SJCRH30 (cell line): Measurements from ENCODE around the gene NXNL2. TPM values are rescaled to one million over a fixed set of nuclear protein-coding genes. Genes with fewer than 3 reads are reported as not detected.

Experiments
- DNase-seq, 2 experiments: peaks; one replicate each; pipeline ENCODE4 v3.0.0-alpha.2; 2015 to 2020
- H3K27ac ChIP-seq: fragments of 250-450 bp; sonication (Bioruptor Pico); 2 replicates; pipeline ENCODE4 v1.5.1; 2020; ENCODE audit warnings: mild to moderate bottlenecking, moderate library complexity
- H3K27me3 ChIP-seq: fragments of 250-450 bp; sonication (Bioruptor Pico); 2 replicates; pipeline ENCODE4 v1.5.1; 2020; ENCODE audit warnings: mild to moderate bottlenecking, moderate library complexity
- H3K36me3 ChIP-seq: fragments of 250-450 bp; sonication (Bioruptor Pico); 2 replicates; pipeline ENCODE4 v1.5.1; 2020; ENCODE audit warnings: mild to moderate bottlenecking, moderate library complexity
- H3K4me1 ChIP-seq: fragments of 250-450 bp; sonication (Bioruptor Pico); 2 replicates; pipeline ENCODE4 v1.5.1; 2020; ENCODE audit warnings: mild to moderate bottlenecking, moderate library complexity
- H3K4me3 ChIP-seq: fragments of 250-450 bp; sonication (Bioruptor Pico); 2 replicates; pipeline ENCODE4 v1.5.1; 2020; ENCODE audit warnings: mild to moderate bottlenecking, moderate library complexity
- H3K9me3 ChIP-seq: fragments of 250-450 bp; sonication (Bioruptor Pico); replicated peaks from 2 replicates; pipeline ENCODE4 v1.5.1; 2020; ENCODE audit warnings: mild to moderate bottlenecking, moderate library complexity
- total RNA-seq: library from RNA; depleted of rRNA; stranded (reverse); fragments of >200 nt; shearing (Covaris generic); gene quantifications from 2 replicates; pipeline ENCODE4 v1.2.3, GENCODE V29; 2014

Gene NXNL2
- total RNA-seq, 1 experiment from 2014 or later = not detected

DNA sequence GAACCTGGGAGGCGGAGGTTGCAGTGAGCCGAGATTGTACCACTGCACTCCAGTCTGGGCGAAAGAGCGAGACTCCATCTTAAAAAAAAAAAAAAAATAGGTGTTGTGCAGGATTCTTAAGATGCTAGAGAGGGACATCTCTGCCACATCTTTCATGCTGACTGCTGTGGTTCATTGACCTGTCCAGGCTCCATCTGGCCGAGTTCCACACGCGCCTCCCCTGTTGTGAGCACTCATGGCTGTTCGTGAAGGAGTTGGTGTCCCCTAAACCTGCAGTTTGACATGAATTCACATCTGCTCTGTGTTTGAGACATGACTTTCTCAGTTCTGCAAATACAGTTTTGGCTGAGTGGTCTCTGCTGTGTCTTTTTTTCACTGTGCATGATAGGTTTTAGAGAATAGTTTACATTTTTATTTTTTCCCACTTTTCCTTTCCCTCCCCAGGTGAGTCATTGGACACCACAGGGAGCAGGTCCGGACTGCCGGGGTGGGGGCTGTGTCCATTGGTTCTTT lies 5.3 kb downstream of the NXNL2 start:
- no peak overlapping the region for H3K4me3 ChIP-seq
- H3K4me1 ChIP-seq = no peaks in the 10 kb centered on the region
- no peaks in the 10 kb centered on the region for H3K9me3 ChIP-seq
- no peak overlapping the region for H3K27ac ChIP-seq
- no peak for DNase-seq
- H3K27me3 ChIP-seq = no peaks in the 10 kb centered on the region
- no peaks in the 10 kb centered on the region for H3K36me3 ChIP-seq

DNA sequence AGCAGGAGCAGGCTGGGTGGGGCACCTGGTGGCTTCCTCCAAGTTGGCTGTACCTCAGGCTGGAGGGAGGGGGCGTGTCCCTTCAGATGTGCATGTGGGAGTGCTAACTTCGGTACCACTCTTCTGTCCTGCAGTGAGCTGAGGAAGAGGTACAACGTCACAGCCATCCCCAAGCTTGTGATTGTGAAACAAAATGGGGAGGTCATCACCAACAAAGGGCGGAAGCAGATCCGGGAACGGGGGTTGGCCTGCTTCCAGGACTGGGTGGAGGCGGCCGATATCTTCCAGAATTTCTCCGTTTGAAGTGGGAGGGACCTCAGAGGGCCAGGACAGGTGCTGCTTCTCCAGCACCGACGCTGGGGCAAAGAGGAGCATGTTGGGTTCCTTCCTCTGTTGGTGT lies 9.3 kb downstream of the NXNL2 start:
- Histone ChIP-seq H3K27me3 (no peaks in the 10 kb centered on the region), H3K4me1 (no peaks in the 10 kb centered on the region), H3K27ac (no peak overlapping the region), H3K4me3 (no peak overlapping the region), H3K9me3 (no peaks in the 10 kb centered on the region; the same call in 1 of the 2 replicates), H3K36me3 (no peaks in the 10 kb centered on the region)
- DNase-seq = peak in 1 of 2 experiments; percentile 9

DNA sequence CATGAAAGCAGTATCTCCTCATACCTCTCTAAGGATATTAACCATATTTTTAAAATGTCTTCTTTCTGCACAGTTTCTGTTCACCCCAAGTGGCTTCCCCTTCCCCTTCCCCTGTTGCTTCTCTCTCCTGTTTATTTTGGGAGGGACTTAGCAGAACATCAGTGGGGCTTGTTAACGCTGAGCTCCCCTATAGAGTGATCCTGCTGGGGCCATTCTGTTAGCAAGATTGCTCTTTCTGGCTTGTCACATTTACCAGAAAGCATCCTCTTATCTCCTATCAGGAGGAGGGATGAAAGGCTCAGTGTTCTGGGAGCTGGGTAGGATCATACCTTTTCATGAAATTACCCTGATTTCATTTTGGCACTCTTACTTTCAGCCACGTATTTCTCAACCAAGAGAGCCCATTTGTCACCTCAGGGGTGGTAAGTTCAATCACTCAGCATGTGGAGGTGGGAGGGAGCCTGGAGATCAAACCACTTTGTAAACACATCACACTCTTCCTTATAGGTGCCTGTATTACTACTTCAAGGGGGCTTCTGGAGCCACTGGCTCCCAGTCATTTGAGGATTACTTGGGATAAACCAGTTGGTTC lies 16.7 kb downstream of the NXNL2 start:
- Histone ChIP-seq H3K27me3 (no peaks in the 10 kb centered on the region), H3K36me3 (no peaks in the 10 kb centered on the region), H3K9me3 (no peaks in the 10 kb centered on the region; the same call in 1 of the 2 replicates), H3K4me3 (no peak overlapping the region), H3K27ac (no peak overlapping the region), H3K4me1 (no peaks in the 10 kb centered on the region)
- DNase-seq = no peak

DNA sequence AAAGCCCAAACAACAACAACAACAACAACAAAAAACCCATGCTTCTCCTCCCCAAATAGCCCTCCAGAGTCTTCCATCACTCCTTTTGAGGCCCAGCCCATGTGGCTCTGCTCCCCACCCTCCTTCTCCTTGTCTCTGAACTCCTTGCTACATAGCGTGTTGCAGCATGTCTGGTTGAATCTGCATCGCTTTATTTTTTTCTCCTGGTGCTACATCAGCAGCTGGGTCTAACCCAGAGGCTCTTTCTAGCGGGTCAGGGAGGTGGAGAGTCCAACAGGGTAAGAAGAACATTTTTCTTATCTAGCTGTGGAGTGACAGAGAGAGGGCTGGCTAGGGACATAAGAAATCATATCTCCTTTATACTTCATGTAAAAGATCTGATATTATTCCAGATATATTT lies 18.4 kb downstream of the NXNL2 start:
- H3K36me3 ChIP-seq = no peaks in the 10 kb centered on the region
- H3K4me1 ChIP-seq = no peaks in the 10 kb centered on the region
- no peak overlapping the region for H3K4me3 ChIP-seq
- H3K27ac ChIP-seq = no peak overlapping the region
- no peaks in the 10 kb centered on the region for H3K27me3 ChIP-seq
- H3K9me3 ChIP-seq = no peaks in the 10 kb centered on the region; the same call in 1 of the 2 replicates
- no peak for DNase-seq

DNA sequence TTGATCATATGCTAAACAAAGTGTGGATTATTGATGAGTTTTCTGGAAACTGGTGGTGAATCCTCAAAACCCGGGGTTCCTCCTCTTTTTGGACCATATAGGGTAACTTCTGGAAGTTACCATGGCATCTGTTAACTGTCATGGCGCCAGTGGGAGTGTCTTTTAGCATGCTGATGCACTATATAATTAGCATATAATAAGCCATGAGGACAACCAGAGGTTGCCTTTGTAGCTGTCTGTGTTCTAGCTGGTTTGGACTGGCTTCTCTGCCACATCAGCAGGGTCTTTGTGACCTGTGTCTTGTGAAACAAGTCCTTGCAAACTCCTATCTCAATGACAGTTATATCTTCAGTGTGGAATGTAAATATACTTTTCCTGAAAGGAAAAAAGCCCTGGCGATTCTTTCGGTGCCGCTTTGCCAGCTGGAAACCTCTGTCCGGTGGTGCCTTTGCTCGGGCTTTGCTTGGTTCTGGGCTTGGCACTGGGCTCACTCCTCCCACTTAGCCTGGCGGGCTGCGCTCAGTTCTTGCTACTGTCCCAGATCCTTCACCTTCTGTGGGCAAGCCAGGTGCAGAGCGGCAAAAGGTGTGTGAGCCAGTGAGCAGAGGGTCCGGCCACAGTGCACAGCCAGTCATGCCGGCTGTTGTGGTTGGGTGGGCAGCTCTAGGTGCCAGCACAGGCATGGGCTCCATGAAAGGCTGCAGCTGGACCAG lies 20.4 kb downstream of the NXNL2 start:
- H3K9me3 ChIP-seq = no peaks in the 10 kb centered on the region
- no peaks in the 10 kb centered on the region for H3K36me3 ChIP-seq
- H3K4me3 ChIP-seq = no peak overlapping the region
- no peak for DNase-seq
- no peaks in the 10 kb centered on the region for H3K4me1 ChIP-seq
- no peaks in the 10 kb centered on the region for H3K27me3 ChIP-seq
- H3K27ac ChIP-seq = no peak overlapping the region

DNA sequence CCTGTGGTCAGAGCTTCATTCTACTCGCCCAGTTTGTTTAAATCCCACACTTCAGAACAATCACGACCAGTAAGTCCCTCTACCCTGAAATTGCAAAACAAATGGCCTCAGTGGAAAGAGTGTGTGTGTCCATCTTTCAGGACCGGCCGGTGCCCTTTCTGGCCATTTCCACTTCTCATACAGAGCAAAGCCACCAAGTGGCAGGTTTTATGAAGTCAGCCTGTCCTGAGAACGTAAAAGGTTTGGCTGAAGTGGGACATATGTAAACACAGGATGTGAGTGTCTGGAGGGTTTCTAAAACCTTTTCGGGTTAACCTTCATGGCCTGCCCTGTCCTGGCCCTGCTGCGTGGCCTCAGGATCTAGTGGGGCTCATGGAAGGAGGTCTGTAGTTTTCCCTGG lies 24.7 kb downstream of the NXNL2 start:
- no peaks in the 10 kb centered on the region for H3K4me1 ChIP-seq
- DNase-seq = no peak
- no peak overlapping the region for H3K27ac ChIP-seq
- no peaks in the 10 kb centered on the region for H3K9me3 ChIP-seq
- H3K36me3 ChIP-seq = no peaks in the 10 kb centered on the region
- H3K27me3 ChIP-seq = no peaks in the 10 kb centered on the region
- no peak overlapping the region for H3K4me3 ChIP-seq

DNA sequence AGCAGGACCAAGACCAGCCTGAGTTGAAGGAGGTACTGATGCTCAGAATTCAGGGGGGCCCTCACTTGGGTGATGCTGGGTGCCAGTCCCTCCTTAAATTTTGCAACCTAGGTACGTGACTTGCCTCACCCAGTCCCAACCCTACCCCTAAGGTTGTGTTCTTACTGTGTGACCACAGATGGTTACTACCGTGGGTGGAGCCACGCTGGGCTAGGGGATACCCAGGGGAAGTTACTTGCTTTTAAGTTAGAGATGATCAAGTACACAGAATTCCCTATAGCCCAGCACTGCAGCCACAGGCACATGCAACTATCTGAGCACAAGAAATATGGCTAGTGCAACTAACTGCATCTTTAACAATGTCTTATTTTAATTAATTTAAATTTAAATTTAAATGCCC lies 32.9 kb downstream of the NXNL2 start:
- no peaks in the 10 kb centered on the region for H3K27me3 ChIP-seq
- no peak overlapping the region for H3K4me3 ChIP-seq
- DNase-seq = no peak
- no peak overlapping the region for H3K27ac ChIP-seq
- no peaks in the 10 kb centered on the region for H3K9me3 ChIP-seq
- no peaks in the 10 kb centered on the region for H3K36me3 ChIP-seq
- no peaks in the 10 kb centered on the region for H3K4me1 ChIP-seq

DNA sequence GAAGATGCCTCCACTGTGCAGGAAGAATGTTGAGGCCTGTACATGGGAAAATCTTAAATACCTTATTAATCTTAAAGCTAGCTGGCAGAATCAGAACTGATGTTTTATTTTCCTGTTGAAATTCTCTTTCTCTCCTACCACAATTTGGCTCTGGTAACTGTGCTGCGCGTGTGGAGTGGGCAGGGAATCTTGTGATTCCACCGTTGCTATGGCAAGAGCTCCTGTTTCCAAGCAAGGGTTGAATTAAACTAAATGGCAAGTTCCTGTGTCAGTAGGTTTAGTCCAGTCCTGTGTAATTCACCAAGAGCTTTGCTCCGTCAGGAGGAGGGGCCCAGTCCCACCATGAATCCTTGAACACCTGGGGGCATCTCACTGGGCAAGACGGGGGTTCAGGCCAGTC lies 36.4 kb downstream of the NXNL2 start:
- no peak overlapping the region for H3K4me3 ChIP-seq
- no peaks in the 10 kb centered on the region for H3K27me3 ChIP-seq
- no peaks in the 10 kb centered on the region for H3K36me3 ChIP-seq
- peaks cover 12% of the 10 kb centered on the region for H3K4me1 ChIP-seq
- no peak for DNase-seq
- no peak overlapping the region for H3K27ac ChIP-seq
- no peaks in the 10 kb centered on the region for H3K9me3 ChIP-seq

DNA sequence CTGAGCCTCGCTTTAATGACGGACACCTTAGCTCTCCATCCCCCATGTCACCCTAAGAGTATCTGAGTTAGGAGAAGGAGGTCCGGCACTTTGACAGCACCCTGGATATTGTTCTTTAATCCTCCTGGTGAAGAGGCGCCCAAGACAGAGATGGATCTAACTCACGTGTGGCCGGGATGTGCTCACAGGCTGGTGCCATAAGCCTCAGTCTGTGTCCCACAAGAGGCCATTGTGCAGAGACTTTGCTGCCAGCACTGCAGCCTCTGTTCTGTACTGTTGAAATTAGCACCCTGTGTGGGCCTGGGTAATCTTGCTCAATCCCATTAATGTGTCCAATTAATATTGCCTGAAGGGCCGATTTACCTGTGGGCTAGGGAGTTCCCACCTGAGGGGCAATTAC lies 37.7 kb downstream of the NXNL2 start:
- H3K4me3 ChIP-seq = no peak overlapping the region
- no peak overlapping the region for H3K27ac ChIP-seq
- peaks cover 12% of the 10 kb centered on the region for H3K4me1 ChIP-seq
- no peaks in the 10 kb centered on the region for H3K27me3 ChIP-seq
- no peaks in the 10 kb centered on the region for H3K9me3 ChIP-seq
- no peaks in the 10 kb centered on the region for H3K36me3 ChIP-seq
- DNase-seq = no peak

DNA sequence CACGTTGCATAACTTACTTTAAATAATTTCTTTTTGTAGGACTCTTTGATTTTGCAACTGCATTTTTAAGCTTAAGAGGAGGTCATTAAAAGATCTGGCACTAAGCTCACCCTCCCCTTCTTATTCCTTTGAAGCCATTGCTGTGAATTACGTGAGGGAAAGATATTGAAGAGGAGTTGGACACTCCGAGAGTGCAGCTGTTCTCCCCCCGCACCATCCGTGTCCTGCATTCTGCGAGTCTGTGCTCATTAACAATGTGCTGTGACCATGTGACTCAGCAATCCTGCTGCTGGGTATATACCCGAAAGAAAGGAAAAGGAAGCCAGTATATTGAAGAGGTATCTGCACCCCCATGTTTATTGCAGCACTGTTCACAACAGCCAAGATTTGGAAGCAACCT lies 40.0 kb downstream of the NXNL2 start:
- Histone ChIP-seq H3K9me3 (no peaks in the 10 kb centered on the region), H3K36me3 (no peaks in the 10 kb centered on the region), H3K27me3 (no peaks in the 10 kb centered on the region), H3K4me1 (peaks cover 12% of the 10 kb centered on the region), H3K4me3 (no peak overlapping the region), H3K27ac (peak overlapping the region; percentile 11; the same call in 1 of the 2 replicates)
- DNase-seq = peak; percentile 75 to 79

DNA sequence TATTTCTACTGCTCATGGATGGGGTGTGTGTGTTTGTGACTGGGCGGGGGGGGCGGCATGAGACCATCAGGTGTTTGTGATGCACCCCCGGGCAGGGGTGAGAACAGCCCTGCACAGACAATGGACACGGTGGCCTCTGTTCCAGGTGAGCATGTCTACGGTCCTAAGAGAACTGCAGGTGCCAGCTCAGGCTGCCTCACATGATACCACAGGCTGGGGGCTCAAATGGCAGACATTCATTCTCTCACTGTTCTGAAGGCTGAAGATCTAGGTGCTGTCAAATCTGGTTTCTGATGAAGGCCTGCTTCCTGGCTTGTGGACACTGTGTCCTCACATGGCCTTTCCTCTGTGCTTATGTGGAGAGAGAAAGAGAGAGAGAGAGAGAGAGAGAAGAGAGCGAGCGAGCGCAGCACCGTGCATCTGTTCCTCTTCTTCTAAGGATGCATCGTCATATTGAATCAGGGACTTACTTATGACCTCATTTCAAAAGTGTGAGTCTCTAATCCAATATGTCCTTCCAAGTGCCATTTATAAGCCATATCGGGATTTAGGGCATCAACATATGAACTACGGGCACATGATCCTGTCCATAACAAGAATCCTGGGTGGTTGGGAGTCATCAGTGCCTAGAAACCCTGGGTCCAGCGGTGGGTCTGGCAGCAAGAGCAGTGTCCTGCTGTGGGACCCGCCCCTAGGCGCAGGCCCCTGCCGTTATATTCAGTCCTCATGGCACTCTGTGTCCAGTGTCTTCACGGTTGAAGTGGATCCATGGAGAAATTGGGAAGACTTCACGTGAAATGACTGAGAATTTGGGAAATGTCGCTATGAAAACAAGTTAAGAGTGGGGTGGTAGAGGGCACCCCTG lies 42.5 kb downstream of the NXNL2 start:
- Histone ChIP-seq H3K36me3 (no peaks in the 10 kb centered on the region), H3K4me3 (no peak overlapping the region), H3K4me1 (peaks cover 12% of the 10 kb centered on the region), H3K27ac (no peak overlapping the region), H3K9me3 (no peaks in the 10 kb centered on the region), H3K27me3 (no peaks in the 10 kb centered on the region)
- DNase-seq = no peak

DNA sequence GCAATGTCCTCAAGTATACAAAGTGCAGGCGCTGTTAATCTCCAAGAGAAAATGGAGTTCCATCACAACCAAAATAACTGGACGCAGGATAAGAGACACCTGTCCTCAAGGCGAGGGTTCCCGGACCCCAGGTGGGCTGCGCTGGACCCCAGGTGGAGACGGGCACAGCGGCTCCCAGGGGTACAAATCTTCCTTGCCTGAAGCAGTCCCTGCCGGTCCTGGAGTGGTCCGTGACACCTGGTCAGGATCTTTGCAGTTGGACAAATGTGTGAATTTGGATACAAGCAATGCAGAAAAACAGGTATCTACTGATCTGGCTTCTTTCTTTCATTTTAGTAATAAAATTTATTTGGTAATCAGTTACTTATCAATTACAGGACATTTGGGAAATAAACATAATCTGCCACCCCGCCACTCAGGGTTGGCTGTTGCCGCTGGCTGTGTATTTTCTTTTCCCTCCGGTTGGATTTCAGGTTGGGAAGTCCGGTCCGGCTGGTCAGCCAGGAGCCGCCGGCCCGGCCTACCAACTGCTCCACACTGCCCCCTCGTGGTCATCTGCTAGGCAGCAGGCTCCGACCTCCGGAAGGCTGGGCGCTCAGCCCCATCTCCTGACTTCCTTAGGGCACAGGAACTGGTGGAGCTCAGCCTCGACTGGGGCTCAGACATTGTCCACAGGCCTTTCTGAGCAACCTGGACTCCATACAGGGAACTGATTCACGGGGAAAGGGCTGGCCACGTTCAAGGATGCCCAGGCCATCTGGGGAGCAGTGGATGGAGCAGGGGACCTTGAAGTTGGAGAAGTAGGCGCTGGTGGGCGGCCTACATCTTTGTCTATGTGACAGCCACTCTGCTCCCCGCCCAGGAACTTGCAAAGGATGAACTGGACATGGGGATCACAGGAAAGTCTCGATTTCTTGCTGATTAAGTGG lies 43.4 kb downstream of the NXNL2 start:
- Histone ChIP-seq H3K4me3 (no peak overlapping the region), H3K36me3 (no peaks in the 10 kb centered on the region), H3K27me3 (no peaks in the 10 kb centered on the region), H3K9me3 (no peaks in the 10 kb centered on the region), H3K4me1 (peaks cover 12% of the 10 kb centered on the region), H3K27ac (no peak overlapping the region)
- peak; percentile 71 to 89 for DNase-seq

DNA sequence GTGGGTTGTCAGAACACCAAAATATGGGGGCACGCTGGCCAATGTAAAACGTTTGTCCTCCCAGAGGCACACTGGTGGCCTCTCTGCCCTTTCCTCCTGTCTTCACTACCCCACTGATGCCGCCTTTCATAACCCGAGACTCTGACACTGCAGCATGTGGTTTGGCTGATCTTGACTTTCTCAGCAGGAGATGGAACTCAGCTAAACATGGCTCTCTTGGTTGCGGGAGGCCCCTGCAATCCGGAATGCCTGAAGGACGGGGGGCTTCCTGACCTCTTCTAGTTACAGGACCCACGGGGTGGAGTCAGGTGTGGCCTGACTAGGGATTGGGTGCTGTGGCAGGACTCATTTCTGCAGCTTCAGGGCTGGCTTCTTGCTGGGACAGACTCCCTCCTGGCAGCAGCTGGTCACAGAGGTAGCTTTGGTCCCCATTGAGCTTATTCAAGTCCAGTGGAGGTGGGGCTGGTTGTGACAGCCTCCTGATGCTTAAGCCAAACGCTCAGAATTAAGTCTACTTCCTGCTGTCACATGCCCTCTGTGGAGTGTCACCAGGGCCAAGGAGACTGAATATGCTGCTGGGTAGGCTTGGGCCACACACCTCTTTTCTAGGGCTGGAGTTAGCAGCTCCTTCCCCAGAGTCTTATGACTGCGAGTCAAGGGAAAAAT lies 44.2 kb downstream of the NXNL2 start:
- Histone ChIP-seq H3K27ac (no peak overlapping the region), H3K36me3 (no peaks in the 10 kb centered on the region), H3K9me3 (no peaks in the 10 kb centered on the region), H3K27me3 (no peaks in the 10 kb centered on the region), H3K4me3 (no peak overlapping the region), H3K4me1 (peaks cover 12% of the 10 kb centered on the region)
- no peak for DNase-seq

DNA sequence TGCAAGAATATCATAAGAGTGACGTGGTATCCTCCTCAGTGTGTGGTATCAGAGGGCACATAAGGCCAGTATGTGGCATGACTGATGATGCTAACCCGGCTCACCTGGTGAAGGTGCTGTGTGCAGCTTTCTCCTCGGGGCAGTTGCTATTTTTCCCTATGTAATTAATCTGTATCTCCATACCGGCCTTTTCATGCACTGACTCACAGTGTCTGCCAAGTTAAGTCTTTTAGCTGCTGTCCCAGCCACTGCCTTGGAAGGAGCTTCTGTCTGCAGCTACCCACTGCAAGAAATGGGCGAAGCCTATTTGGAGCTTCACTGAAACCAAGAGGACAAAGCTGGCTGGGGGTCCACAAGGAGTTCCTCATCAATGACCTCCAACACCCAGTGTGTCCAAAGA lies 46.0 kb downstream of the NXNL2 start:
- Histone ChIP-seq H3K27ac (no peak overlapping the region), H3K4me1 (no peaks in the 10 kb centered on the region), H3K36me3 (no peaks in the 10 kb centered on the region), H3K4me3 (no peak overlapping the region), H3K27me3 (no peaks in the 10 kb centered on the region), H3K9me3 (no peaks in the 10 kb centered on the region)
- no peak for DNase-seq
